HUDEP-2 (cell line): ENCODE data around the gene NSDHL.
"Not testable (repeated sequence)": the region's sequence is repeated elsewhere in the genome, so short reads cannot be mapped to it uniquely, and the experiment has no call there.

ENCODE experiments used
- DNase-seq, 76 experiments: peaks; one replicate each; lab custom pipeline; 2025; ENCODE audit not compliant: unreplicated experiment in 76 of 76; lab: John Stamatoyannopoulos, UW

Gene NSDHL

GRCh38 chrX:152910018-152910417 is 79.2 kb downstream of the NSDHL start:
- not testable (repeated sequence) for DNase-seq

- peak in 13 of 76 experiments; percentile 1 to 32 (median 7) for DNase-seq
Observed at GRCh38 chrX:152912106-152912505, 81.2 kb downstream of the NSDHL start.

- no peak for DNase-seq
Observed at GRCh38 chrX:152912641-152913040, 81.8 kb downstream of the NSDHL start.

GRCh38 chrX:152913346-152913745 is 82.5 kb downstream of the NSDHL start:
- no peak for DNase-seq

GRCh38 chrX:152913910-152914309 is 83.0 kb downstream of the NSDHL start:
- no peak for DNase-seq

- DNase-seq, result peak in 18 of 76 experiments; percentile 0 to 48 (median 3)
Observed at GRCh38 chrX:152915541-152916241, 84.8 kb downstream of the NSDHL start.

- no peak for DNase-seq
Observed at GRCh38 chrX:152917656-152918579, 87.1 kb downstream of the NSDHL start.

GRCh38 chrX:152918707-152919106 is 87.8 kb downstream of the NSDHL start:
- DNase-seq, result no peak
